DMS153 treated with DMSO at 0.1 percent for 48 hours (cell line): ENCODE measurements around the gene HRH3.

Experiments
- DNase-seq: peaks from one replicate; lab custom pipeline; 2025; ENCODE audit not compliant: unreplicated experiment; lab: John Stamatoyannopoulos, UW

Gene HRH3

DNA sequence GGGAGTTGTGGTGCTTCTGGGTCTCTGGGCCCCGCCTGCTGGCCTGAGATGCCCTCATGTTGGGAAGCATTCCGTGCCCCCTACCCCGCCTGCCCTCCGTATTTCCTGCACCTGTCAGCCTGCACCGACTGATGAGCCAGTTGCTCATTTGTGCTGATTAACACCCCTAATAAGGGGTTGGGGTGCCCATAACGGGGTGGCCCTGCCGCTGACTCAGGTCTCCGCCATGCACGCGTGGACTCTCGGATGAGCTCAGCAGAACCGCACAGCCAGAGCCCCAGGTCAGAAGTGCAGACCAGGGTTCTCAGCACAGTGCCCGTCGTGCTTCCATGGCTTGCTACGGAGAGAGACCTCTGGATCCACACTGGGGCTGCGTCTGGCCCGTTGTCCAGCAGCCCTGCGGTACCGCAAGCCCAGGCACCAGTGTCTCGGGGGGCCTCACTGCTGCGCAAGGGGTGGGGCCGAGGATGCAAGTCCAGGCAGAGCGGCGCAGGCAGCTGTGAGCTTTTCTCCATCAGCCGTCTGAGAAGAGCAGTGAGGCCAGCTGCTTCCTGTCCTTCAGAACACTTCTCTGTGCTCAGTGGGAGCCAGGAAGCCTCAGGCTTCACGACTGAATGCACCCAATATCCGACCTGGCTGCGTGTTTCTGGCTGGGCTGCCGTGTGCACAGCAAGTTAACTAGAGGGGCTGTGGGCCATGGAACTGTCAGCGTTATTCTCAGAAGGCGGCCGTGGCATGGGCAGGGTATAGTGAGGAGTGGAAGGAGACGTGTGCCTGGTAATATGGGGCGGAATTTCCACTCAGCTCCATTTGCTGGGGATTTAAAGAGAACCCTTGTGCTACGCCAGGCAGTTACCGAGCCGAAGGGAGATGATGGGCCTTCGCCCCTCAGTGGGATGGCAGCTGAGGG lies 18.6 kb downstream of the HRH3 start:
- DNase-seq, result no peak

DNA sequence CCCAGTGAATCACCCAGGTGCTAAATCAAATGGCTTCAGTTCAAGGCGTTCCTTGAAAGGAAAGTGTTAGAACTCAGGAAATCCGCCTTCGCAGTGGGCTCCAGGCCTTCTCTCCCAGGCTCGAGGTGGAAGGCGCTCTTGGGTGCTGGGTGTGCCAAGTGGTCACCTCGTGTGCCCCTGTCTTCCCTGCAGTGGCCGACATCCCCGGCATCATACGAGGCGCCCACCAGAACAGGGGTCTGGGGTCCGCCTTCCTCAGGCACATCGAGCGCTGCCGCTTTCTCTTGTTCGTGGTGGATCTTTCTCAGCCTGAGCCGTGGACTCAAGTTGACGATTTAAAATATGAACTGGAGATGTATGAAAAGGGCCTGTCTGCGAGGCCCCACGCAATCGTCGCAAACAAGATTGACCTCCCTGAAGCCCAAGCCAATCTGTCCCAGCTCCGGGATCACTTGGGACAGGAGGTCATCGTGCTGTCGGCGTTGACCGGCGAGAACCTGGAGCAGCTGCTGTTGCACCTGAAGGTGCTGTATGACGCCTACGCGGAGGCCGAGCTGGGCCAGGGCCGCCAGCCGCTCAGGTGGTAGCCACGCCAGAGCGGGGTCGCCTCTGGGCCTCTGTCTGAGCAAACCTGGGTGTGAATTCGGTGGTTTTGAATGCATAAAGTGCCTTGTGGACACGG lies 19.4 kb downstream of the HRH3 start:
- no peak for DNase-seq

DNA sequence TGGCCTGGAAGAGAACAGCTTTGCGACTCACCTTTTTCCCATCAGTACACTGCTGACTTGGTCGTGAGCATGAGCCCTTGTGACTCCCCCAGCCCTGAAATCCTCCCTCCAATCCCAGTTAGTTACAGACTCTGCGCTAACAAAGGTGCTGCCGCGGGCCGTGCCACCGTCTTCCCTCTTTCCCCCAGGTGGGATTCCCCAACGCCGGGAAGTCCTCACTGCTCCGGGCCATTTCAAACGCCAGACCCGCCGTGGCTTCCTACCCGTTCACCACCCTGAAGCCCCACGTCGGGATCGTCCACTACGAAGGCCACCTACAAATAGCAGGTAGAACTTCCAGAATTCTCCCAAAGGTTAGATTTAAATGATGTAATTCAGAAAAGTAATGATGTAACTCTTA lies 21.1 kb downstream of the HRH3 start:
- no peak for DNase-seq

DNA sequence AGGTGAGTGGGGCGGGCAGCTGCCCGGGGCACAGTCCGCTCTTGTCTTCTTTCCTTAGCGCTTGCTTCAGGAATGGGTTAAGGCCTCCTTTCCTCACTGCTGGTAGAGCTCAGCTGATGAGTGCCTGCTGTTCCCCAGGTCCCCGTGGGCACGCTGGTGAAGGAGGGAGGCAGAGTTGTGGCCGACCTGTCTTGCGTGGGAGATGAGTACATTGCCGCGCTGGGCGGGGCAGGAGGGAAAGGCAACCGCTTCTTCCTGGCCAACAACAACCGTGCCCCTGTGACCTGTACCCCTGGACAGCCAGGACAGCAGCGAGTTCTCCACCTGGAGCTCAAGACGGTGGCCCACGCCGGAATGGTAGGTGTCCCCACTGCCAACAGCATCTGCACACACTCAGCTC lies 21.6 kb downstream of the HRH3 start:
- no peak for DNase-seq

DNA sequence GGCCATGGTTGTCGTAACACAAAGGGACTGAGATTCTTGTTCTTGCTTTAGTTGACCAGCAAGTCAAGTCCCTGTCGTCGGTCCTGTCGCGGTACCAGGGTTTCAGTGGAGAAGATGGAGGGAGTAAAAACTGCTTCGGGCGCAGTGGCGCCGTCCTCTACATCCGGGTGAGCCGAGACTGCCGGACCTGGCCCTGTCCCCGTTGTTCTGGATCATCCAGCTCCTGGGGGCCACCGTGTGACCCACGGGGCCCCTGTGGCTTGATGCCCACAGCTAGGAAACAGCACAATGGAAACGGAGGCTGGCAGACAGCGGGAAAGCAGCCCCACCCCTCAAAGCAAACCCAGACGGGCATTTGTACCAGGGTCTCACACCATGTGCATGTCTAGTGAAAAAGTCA lies 22.3 kb downstream of the HRH3 start:
- DNase-seq, result no peak

DNA sequence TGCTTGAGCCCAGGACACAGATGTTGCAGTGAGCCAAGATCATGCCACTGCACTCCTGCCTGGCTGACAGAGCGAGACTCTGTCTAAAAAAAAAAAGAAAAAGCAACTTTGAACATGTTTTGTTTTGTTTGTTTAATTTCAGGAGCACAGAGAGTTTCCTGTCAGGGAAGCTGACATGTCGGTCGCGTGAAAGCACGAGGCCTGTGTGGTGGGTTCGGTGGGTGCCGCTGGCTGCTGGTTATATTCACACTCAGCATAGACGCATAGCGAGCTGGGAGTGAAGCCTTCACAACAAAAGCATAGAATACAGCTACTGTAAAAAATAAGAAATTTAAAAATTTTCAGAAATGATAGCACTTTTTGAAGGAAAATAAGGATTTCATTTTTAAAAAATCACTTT lies 22.8 kb downstream of the HRH3 start:
- DNase-seq, result no peak

DNA sequence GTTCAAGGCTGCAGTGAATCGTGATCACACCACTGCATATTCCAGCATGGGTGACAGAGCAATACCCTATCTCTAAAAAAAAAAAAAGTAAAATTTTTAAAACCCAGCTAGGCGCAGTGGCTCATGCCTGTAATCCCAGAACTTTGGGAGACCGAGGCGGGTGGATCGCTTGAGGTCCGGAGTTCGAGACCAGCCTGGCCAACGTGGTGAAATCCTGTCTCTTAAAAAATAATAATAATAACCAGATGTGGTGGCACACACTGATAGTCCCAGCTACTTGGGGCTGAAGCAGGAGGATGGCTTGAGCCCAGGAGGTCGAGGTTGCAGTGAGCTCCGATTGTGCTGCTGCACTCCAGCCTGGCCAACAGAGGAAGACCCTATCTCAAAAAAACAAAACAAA lies 23.8 kb downstream of the HRH3 start:
- no peak for DNase-seq

DNA sequence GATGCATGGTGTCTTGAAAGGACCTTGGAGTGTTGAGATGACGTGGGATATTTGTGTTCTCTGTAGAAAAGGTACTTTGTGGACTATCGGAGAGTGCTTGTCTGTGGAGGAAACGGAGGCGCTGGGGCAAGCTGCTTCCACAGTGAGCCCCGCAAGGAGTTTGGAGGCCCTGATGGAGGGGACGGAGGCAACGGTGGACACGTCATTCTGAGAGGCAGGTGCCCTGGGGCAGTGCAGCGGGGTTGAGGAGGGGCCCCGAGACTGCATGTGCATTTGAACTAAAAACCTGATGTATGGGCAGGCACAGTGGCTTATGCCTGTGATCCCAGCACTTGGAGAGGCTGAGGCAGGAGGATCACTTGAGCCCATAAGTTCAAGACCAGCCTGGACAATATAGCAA lies 24.3 kb downstream of the HRH3 start:
- no peak for DNase-seq

DNA sequence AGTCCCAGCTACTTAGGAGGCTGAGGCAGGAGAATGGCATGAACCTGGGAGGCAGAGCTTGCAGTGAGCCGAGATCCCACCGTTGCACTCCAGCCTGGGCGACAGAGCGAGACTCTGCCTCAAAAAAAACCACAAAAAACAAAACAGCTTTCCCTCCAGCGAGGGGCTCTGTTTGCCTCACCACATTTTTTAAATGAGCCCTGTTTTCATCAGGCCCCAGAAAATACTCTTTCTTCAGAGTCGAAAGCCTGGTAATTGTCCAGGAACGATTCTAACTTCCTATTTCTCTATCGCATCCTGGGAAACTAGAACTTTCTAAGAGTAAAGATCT lies 25.0 kb downstream of the HRH3 start:
- DNase-seq, result no peak

DNA sequence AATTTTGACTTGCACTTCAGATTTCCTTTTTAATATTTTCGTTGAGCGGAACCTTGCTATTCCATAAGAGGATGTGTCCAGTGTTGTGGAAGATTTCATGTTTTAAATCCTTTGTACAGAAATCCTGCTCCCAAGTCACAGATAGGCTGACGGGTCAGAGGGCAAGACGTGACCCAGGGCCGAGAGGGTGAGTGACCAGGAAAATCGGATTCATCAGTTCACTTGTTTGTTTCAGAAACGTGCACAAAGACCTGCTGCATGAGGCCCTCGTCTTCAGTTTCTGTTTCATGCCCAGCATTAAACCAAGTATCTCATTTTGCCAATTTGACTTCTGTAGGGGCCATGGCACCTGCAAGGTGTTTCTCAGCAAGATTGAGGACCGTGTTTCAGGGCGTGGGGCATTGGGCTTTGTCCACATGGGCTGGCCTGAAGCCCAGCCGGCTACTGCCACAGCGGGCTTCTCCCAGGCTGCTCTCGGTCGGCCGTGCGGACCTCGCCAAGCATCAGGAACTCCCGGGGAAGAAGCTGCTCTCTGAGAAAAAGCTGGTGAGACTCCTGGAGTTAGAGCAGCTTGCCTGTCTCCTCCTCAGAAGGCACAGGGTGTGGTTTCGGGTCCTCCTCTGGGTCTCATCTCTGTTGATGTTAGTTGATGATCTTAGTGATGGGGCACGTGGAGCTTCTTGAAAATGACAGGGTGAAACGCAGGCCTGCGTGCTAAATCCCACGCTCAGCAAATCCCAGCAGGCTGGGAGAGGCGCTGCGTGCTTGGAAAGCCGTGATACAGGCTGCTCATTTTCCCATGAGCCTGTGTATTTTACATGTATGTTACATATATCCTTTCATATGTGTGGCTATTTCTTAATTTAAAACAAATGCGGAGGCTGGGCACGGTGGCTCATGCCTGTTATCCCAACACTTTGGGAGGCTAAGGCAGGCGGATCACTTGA lies 26.7 kb downstream of the HRH3 start:
- DNase-seq, result no peak

DNA sequence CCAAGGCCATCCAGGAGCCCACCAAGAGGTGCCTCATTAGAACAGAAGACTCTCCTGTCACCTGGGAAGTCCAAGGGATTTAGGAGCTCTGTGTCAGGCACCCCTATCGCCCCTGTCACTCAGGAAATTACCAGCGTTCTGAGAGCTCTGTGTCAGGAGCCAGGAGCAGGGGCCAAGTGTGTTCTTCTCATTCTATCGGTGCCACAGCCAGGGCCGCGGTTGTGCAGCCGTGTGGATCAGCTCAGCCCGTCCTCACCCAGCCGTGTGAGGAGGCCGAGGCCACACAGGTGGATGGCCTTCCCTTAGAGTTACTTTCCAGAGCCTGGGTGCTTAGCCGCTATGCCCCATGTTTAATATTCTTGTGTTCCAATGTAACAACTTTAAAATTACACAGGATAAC lies 27.4 kb downstream of the HRH3 start:
- no peak for DNase-seq

DNA sequence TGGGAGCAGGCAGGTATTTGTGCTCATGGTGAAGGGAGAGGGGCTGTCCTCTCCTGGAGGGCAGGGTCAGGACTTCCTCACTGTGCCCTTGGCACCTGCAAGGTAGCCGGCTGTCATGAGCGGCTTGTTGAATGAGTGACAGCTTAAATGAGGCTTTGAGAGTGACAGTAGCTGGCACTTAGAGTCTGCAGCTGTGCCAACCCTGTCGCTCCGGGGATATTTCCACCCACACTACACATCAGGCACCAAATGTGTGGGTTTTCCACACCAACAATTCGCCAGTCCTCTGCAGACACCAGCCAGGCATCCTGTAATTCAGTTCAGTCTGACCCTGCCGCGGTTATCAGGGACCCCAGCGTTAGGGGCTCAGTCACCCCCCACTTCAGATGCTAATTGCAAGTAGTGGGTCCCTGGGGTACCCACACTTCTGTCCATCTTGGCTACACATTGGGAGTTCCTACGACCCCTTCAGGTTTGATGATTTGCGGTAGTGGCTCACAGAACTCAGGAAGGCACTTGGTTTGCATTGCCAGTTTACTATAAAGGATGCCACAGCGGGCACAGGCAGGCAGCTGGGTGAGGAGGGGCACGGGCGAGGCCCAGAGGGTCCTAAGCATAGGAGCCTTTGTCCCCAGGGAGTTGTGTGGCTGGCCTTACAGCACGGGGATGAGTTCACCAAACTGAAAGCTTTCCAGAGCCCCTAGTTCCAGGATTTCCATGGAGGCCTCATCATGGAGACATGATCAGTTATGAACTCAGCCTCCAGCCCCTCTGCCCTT lies 28.1 kb downstream of the HRH3 start:
- DNase-seq, result no peak

DNA sequence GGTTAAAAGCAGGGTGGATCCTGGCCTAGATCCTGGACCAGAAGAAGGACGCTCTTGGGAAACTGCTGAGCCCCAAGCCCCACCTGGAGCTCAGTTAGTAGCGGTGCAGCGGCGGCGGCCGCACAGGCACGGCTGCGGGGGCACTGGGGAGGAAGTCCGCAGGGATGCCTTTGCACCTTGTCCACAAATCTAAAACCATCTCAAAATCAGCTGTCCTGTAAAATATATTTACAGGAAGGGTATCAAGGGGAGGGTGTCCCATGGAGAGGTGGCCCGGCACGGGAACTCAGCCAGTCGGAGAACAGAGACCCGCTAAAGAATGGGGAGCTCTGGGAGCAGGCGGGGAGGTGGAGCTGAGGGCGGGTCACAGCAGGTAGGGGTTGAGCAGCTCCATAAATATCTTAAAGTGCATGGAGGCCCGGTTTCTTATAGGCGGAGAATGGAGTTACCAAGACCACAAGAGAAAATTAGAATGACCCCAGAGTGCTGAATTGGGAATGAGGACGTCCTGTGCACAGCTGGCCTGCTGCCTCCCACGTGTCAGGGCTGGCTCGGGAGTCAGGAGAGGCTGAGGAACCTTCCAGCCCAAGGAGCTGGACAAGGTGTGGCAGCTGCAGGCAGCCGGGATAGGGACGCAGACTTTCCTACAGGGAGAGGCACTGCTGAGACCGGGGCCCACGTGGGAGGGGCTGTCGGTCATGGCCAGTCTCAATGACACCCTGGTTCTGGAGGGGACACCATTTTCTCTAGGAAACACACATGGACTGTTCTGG lies 29.3 kb downstream of the HRH3 start:
- DNase-seq, result no peak

DNA sequence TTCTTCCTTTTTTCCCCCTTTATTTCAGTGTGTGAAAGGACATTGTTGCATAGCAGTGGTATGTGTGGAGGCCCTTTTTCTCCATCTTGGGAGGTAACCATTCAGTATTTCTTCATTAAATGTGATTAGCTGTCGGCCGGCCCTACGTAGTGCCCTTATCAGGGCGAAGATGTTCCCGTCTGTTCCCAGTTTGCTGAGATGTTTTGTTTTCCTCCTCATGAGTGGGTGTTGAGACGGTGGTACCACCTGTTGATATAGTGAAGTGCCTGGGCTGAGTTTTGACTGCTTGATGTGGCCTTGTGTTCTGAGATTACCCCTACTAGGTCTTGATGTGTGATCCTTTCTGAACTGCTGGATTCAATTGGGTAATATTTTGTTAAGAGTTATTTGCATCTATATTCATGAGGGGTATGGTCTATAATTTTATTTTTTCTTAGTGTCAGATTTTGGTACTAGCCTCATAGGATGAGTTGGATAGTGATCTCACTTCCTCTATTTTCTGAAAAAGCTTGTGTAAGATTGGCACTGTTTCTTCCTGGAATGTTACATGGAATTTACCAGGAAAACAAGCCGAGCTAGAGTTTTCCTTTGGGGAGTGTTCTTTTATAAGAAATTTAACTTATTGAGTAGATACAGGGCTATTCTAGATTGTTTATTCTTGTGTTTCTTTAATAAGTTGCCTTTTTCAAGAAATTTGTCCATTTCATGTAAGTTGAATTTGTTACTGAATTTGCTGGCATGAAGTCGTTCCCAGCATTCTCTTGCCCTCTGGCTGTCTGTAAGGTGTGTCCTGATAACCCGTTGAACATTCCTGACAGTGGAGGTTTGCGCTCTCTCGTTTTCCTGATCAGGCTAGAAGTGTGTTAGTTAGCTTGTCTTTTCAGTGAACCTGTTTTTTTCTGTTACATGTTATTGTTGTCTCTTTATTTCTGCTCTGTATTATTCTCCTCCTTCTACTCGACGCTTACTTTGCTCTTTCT lies 32.9 kb downstream of the HRH3 start:
- DNase-seq, result no peak

DNA sequence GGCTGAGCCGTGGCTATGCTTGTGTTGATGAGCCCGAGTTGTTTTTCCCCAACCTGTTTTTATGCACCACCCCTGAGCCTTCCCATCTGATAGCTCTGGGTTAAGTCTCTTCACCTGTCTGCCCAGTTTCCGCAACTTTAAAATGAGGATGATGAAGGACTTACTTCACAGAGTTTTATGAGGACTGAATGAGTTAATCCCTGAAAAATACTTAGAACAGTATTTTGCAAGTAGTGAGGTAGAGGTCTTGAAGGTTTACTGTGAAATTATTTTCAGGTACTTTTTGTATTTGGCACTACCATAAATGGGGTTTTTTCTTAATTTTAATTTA lies 34.0 kb downstream of the HRH3 start:
- no peak for DNase-seq

DNA sequence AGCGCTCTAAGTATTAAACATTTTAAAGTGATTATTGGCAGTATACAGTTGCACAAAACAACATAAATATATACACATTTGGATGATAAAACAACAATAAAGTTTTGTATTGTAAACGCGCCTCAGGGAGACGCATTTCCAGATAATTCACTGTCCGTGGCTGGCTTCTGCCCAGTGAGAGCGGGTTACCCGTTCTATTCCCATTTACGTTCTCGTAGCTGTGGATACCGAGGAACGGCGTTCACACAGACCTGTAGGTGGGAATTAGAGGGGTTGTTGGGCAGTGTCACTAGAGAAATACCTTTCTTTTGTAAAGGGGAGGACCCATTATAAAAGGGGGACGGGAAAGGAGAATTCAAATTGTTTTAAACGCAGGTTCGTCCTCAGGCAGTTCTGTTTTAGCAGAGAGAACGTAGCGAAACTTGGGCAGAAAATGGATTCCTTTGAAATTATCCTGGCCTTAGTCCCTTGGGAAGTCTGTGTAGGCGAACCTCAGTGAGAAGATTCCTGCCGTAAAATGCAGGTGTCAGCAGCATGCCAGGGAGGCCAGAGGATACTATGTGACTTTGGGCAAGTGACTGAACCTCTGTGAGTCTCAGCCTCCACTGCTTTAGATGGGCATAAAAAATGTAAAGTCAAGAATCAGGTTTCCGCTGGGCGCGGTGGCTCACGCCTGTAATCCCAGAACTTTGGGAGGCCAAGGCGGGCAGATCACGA lies 36.5 kb downstream of the HRH3 start:
- DNase-seq, result no peak

DNA sequence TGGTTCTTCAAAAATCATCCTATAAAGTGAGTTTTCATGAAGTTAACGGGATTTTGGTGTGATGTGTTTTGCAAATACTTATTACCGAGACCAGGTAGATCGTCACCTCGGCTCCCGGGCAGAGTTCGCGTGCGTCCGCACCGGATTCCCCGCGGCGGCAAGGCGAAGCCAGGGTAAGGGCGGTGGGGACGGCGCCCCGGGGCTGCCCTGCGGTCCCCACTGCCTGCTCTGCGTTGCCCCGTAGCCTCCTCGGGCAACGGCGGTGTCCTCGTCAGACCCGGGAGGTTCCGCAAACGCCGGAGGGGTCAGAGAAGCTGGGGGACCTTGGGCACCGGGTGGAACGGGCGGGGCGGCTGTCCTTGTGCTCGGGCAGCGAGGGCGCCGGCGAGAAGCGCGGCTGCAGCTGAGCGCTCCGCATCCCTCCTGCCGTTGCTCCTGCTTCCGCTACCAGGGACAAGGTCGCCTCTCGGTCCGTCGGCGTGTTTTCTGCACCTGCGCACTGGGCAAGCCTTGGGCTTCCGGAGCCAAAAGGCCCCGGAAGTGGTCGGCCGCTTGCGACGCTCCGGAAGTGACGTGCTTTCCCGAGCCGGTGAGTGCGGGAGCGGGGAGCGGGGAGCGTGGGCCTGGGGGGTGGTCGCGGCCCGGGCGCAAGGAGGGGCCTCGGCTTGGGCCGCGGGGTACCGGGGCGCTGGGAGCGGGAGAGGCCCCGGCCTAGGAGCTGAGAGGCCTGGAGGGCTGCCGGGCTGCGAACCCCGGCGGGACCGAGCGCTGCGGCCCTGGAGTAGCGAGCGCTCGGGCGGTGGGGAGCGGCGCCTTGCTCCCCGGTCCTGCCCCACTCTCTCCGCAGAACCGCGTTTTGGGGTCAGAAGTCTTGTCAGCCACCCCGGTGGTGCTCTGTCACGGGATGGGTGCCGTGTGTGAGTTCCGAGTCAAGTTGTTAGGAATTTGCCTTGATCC lies 37.3 kb downstream of the HRH3 start, which contains the start of gene MTG2:
MTG2 (plus strand) TSS at position 560 of the 957 bp plus-strand sequence. CDS start 10,393 bp downstream, outside the sequence.
- DNase-seq, result peak; percentile 93
